Tibial nerve (tissue), 4 donors: ENCODE results near the gene HOXA9. TPM values are rescaled to one million over a fixed set of nuclear protein-coding genes. Genes with fewer than 3 reads are reported as not detected.

ENCODE experiments used
- DNase-seq, 2 donors: peaks; one replicate each; pipeline ENCODE4 v3.0.0-alpha.2; 2019; ENCODE audit warnings: low spot score in 2 of 2
- H3K27ac ChIP-seq, 4 donors: fragments of 200-600 bp; sonication (generic) in 3 of 4; one replicate each; pipeline ENCODE4 v1.5.1; 2017 to 2019; ENCODE audit warnings: mild to moderate bottlenecking in 1 of 4
- H3K27me3 ChIP-seq, 2 donors: fragments of 200-600 bp; sonication (generic) in 1 of 2; one replicate each; pipeline versions ENCODE4 v1.5.1 to v1.6.0; 2017 to 2019
- H3K36me3 ChIP-seq, 3 donors: fragments of 200-600 bp; sonication (generic); one replicate each; pipeline ENCODE4 v1.5.1; 2018 to 2019
- H3K4me1 ChIP-seq, 4 donors: fragments of 200-600 bp; sonication (generic) in 3 of 4; one replicate each; pipeline ENCODE4 v1.5.1; 2017 to 2019
- H3K4me3 ChIP-seq, 4 donors: fragments of 200-600 bp; sonication (generic) in 3 of 4; one replicate each; pipeline ENCODE4 v1.5.1; 2017 to 2019; ENCODE audit warnings: mild to moderate bottlenecking in 1 of 4, moderate library complexity in 1 of 4
- H3K9me3 ChIP-seq, 4 donors: fragments of 200-600 bp; sonication (generic) in 3 of 4; one replicate each; pipeline ENCODE4 v1.5.1; 2017 to 2019
- CTCF ChIP-seq, 5 experiments: fragments of 200-600 bp in 3 of 5; fragments of 450-650 bp in 2 of 5; sonication (generic) in 3 of 5; IDR thresholded peaks; one replicate each; pipeline ENCODE4 v1.5.1; 2016 to 2019; ENCODE audit warnings: antibody characterized with exemption in 5 of 5, mild to moderate bottlenecking in 3 of 5, moderate library complexity in 2 of 5
- EP300 ChIP-seq, 2 donors: sonication (generic); formaldehyde crosslinking; IDR thresholded peaks; one replicate each; pipeline ENCODE4 v1.6.1; 2017; ENCODE audit warnings: antibody characterized with exemption in 2 of 2, mild to moderate bottlenecking in 1 of 2
- POLR2A ChIP-seq, 2 donors: fragments of 450-650 bp; IDR thresholded peaks; one replicate each; pipeline ENCODE4 v1.6.1; 2017; ENCODE audit warnings: antibody characterized with exemption in 2 of 2, mild to moderate bottlenecking in 2 of 2, moderate library complexity in 2 of 2
- WGBS, 2 donors: methylation state at CpG; one replicate each; pipeline ENCODE4 v1.1.5; 2018; 5-methylcytosine and 5-hydroxymethylcytosine counted together
- total RNA-seq, 4 donors: library from RNA; depleted of rRNA; stranded (reverse); fragments of >200 nt; gene quantifications; one replicate each; pipeline ENCODE4 v1.1.0, GENCODE V29; 2016

The HOXA9 gene
- total RNA-seq = 10 to 100 TPM; 10.5 to 13.8 (median 12.7) TPM

GRCh38 chr7:27165089-27165995 is at the start of gene HOXA9:
Gene HOXA9 (minus strand): TSS chr7:27165537. CDS start chr7:27165457, 80 bp downstream.
- WGBS, 2 donors = 2% methylated on average over 46 to 82 of the region's 82 CpGs
- DNase-seq = peak; percentile 91 to 92
- no peaks in the 10 kb centered on the region for H3K9me3 ChIP-seq
- H3K36me3 ChIP-seq = no peaks in the 10 kb centered on the region
- peak within 1 kb of the TSS; percentile 47 to 74 (median 53) for H3K4me3 ChIP-seq
- TF ChIP-seq CTCF (IDR thresholded peaks at IDR 0.05) (peak in 2 of 5 experiments; percentile 29 to 47), EP300 (IDR thresholded peaks at IDR 0.05) (peak in 1 of 2 donors; percentile 73), POLR2A (IDR thresholded peaks at IDR 0.05) (peak; percentile 33 to 56)
- H3K27me3 ChIP-seq = peaks cover 0 to 91% of the 10 kb centered on the region in 2 donors
- H3K27ac ChIP-seq = peak within 1 kb of the TSS; percentile 77 to 94 (median 88)
- peaks cover 0 to 82% (median 16%) of the 10 kb centered on the region in 4 donors for H3K4me1 ChIP-seq

GRCh38 chr7:27214239-27214950 is 49.1 kb upstream of the HOXA9 start:
- no peaks in the 10 kb centered on the region for H3K36me3 ChIP-seq
- peaks cover 0 to 82% of the 10 kb centered on the region in 2 donors for H3K27me3 ChIP-seq
- no peak for TF ChIP-seq CTCF (IDR thresholded peaks at IDR 0.05)
- no peak for TF ChIP-seq POLR2A (IDR thresholded peaks at IDR 0.05)
- no peak for TF ChIP-seq EP300 (IDR thresholded peaks at IDR 0.05)
- 65 to 66% methylated on average over 8 of the region's 8 CpGs for WGBS, 2 donors
- H3K4me1 ChIP-seq = peaks cover 0 to 27% (median 12%) of the 10 kb centered on the region in 4 donors
- no peak for DNase-seq
- H3K9me3 ChIP-seq = no peaks in the 10 kb centered on the region
- H3K4me3 ChIP-seq = no peak overlapping the region
- no peak overlapping the region for H3K27ac ChIP-seq

DNA sequence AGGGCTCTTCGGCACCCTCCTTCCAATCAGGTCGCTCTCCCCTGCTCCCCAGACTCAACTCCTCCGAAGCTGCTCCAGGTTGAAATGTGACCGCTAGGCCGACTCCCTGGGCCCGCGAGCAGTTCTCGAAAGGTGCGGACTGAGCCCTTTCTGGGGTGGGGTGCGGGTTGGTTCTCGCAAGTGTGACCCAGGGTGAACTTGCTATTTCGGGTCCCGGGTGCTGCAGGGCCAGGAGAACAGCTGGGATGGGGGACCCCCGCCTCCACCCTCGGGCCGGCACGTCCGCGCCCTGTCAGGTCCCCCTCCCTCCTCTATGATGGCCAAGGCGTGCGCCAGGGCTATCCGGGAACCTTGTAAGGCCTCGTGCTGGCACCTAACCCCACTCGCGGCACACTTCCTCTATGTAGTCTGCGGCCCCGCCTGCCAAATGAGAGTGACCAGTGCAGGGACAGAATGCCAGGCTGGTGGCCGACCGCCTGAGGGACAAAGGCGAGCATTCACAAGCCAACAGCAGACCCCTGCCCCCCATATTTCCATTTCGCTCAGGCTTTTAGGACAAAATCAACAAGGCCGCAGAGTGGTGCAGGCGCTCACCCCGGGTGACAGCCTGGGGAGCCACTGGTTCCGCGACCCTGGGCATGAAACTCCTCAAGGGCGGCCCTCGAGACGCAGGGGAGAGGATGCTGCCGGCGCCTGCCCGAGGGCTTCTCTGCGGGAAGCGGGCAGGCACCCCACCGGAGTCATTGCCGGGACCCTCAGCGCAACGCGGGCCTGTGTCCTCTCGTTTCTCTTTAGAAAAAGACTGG is 48.3 kb upstream of the HOXA9 start:
- Histone ChIP-seq H3K9me3 (no peaks in the 10 kb centered on the region), H3K4me3 (no peak overlapping the region), H3K36me3 (no peaks in the 10 kb centered on the region), H3K27me3 (peaks cover 0 to 82% of the 10 kb centered on the region in 2 donors), H3K27ac (no peak overlapping the region), H3K4me1 (peaks cover 0 to 27% (median 12%) of the 10 kb centered on the region in 4 donors)
- WGBS, 2 donors = 48 to 56% methylated on average over 43 to 45 of the region's 50 CpGs
- TF ChIP-seq CTCF (IDR thresholded peaks at IDR 0.05) (no peak), POLR2A (IDR thresholded peaks at IDR 0.05) (no peak), EP300 (IDR thresholded peaks at IDR 0.05) (no peak)
- DNase-seq = no peak

- DNase-seq = no peak
- peaks cover 0 to 88% of the 10 kb centered on the region in 2 donors for H3K27me3 ChIP-seq
- no peak overlapping the region for H3K4me3 ChIP-seq
- H3K9me3 ChIP-seq = no peaks in the 10 kb centered on the region
- no peaks in the 10 kb centered on the region for H3K36me3 ChIP-seq
- no peak overlapping the region for H3K27ac ChIP-seq
- 19 to 21% methylated on average over 43 to 52 of the region's 52 CpGs for WGBS, 2 donors
- no peak for TF ChIP-seq POLR2A (IDR thresholded peaks at IDR 0.05)
- no peak for TF ChIP-seq CTCF (IDR thresholded peaks at IDR 0.05)
- TF ChIP-seq EP300 (IDR thresholded peaks at IDR 0.05) = no peak
- H3K4me1 ChIP-seq = peaks cover 0 to 27% (median 12%) of the 10 kb centered on the region in 4 donors
Observed at GRCh38 chr7:27212497-27213432, 47.4 kb upstream of the HOXA9 start.
